ENCODE measurements around the gene ZKSCAN3. TPM values are rescaled to one million over a fixed set of nuclear protein-coding genes. Genes with fewer than 3 reads are reported as not detected.

Gene ZKSCAN3
- total RNA-seq, 2 experiments from 2014 or later, result 3.2 to 6.7 TPM

DNA sequence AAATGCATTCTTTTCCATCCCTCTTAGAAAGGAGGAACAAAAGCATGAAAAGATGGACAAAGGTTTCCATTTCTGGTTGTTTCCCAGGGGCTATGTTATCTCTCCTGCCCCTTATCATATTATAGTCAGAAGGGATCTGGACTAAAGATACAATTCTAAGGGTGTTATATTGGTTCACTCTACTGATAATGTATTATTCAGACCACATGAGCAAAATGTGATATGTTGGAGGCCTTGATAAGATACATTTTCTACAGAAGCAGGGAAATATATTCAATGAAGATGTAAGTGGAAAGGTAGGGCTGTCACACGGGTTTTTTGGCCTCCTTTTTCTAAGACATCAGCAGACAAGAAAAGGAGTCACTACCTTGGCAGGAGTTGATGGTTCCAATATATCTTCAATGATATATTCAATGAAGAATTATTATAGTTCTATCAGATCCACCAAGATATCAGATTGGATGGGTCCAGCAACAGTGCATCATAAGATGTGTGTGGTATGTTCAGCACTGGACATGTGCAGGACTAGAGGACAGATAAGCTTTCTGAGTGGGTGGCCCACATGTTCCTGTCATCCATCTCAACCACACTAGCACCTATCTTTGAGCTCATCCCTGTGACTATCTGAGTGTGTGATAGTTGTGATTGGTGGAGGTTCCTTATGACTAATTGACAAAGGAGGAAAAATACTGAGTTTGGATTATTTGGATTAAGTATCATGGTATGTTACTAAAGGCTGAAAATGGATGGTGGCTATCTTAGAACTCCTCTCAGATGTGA, 5.7 kb upstream of the ZKSCAN3 start:
- TF ChIP-seq, protein P1, sequence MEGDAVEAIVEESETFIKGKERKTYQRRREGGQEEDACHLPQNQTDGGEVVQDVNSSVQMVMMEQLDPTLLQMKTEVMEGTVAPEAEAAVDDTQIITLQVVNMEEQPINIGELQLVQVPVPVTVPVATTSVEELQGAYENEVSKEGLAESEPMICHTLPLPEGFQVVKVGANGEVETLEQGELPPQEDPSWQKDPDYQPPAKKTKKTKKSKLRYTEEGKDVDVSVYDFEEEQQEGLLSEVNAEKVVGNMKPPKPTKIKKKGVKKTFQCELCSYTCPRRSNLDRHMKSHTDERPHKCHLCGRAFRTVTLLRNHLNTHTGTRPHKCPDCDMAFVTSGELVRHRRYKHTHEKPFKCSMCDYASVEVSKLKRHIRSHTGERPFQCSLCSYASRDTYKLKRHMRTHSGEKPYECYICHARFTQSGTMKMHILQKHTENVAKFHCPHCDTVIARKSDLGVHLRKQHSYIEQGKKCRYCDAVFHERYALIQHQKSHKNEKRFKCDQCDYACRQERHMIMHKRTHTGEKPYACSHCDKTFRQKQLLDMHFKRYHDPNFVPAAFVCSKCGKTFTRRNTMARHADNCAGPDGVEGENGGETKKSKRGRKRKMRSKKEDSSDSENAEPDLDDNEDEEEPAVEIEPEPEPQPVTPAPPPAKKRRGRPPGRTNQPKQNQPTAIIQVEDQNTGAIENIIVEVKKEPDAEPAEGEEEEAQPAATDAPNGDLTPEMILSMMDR (conservative IDR thresholded peaks at IDR 0.05; ENCODE audit: low read length), result no peak
- no peak for TF ChIP-seq EZH2phosphoT487 (IDR thresholded peaks at IDR 0.05; ENCODE audit: borderline replicate concordance, low read depth, low read length)
- H3K36me3 ChIP-seq (ENCODE audit: insufficient read depth, low read length), result no peaks in the 10 kb centered on the region
- POLR2A ChIA-PET, result no interaction called here

DNA sequence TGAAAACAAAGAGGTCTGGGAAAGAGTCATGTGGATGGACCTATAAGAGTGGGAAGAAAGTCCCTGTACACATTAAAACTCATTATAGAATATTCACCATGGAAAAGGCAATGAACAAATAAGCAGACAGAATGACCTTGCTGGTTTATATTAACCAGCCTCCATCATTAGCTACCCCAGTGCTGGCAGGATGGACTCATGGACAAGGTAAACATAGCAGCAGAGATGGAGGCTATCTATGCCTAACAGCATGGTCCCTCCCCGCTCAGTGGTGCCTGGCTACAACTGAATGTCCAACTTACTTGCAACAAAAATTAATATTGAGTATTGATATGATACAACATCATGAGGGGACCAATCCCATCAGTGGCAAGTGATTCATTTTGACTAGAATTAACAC, 4.5 kb upstream of the ZKSCAN3 start:
- ChIA-PET POLR2A (no interaction called here), CTCF (ENCODE audit: unreplicated experiment) (no interaction called here)
- no TSS peak for BruUV-seq (replicated peaks)
- TF ChIP-seq, protein P1 (conservative IDR thresholded peaks at IDR 0.05; ENCODE audit: low read length), result no peak
- no peak for TF ChIP-seq EZH2phosphoT487 (IDR thresholded peaks at IDR 0.05; ENCODE audit: borderline replicate concordance, low read depth, low read length)
- Histone ChIP-seq H3K4me2 (ENCODE audit: low read length) (no peak overlapping the region), H3K9me2 (ENCODE audit: insufficient read depth, low read length) (no peaks in the 10 kb centered on the region; the same call in 1 of the 2 replicates), H3K36me3 (ENCODE audit: insufficient read depth, low read length) (no peaks in the 10 kb centered on the region), H3K9me3 (ENCODE audit: low read length) (peaks cover 9% of the 10 kb centered on the region), H3K27ac (ENCODE audit: low read depth, low read length, poor library complexity, severe bottlenecking) (no peak overlapping the region), H2AFZ (ENCODE audit: low read length) (no peak overlapping the region), H4K20me1 (ENCODE audit: insufficient read depth, low read length) (no peaks in the 10 kb centered on the region), H3K4me1 (ENCODE audit: insufficient read depth, low read length, poor library complexity, severe bottlenecking) (no peaks in the 10 kb centered on the region), H3K4me3 (ENCODE audit: low read depth, low read length, poor library complexity, severe bottlenecking) (no peak overlapping the region), H3K79me2 (ENCODE audit: insufficient read depth, low read depth, low read length) (peaks cover under 1% of the 10 kb centered on the region; the same call in 1 of the 2 replicates)
- DNase-seq (ENCODE audit: low spot score), result no peak
- intact Hi-C loops (cut with micrococcal nuclease; ENCODE audit: unreplicated experiment), result no loop called here

More for the DNA sequence above, 5.7 kb upstream of the ZKSCAN3 start:
- Histone ChIP-seq H3K27ac (ENCODE audit: low read depth, low read length, poor library complexity, severe bottlenecking) (no peak overlapping the region), H3K4me3 (ENCODE audit: low read depth, low read length, poor library complexity, severe bottlenecking) (no peak overlapping the region), H3K4me1 (ENCODE audit: insufficient read depth, low read length, poor library complexity, severe bottlenecking) (no peaks in the 10 kb centered on the region), H3K79me2 (ENCODE audit: insufficient read depth, low read depth, low read length) (no peaks in the 10 kb centered on the region), H3K4me2 (ENCODE audit: low read length) (no peak overlapping the region), H3K9me3 (ENCODE audit: low read length) (peaks cover 16% of the 10 kb centered on the region), H2AFZ (ENCODE audit: low read length) (no peak overlapping the region), H4K20me1 (ENCODE audit: insufficient read depth, low read length) (no peaks in the 10 kb centered on the region), H3K9me2 (ENCODE audit: insufficient read depth, low read length) (no peaks in the 10 kb centered on the region; the same call in 1 of the 2 replicates)
- intact Hi-C loops (cut with micrococcal nuclease; ENCODE audit: unreplicated experiment), result no loop called here
- CTCF ChIA-PET (ENCODE audit: unreplicated experiment), result no interaction called here
- no peak for DNase-seq (ENCODE audit: low spot score)
- BruUV-seq (replicated peaks), result no TSS peak

DNA sequence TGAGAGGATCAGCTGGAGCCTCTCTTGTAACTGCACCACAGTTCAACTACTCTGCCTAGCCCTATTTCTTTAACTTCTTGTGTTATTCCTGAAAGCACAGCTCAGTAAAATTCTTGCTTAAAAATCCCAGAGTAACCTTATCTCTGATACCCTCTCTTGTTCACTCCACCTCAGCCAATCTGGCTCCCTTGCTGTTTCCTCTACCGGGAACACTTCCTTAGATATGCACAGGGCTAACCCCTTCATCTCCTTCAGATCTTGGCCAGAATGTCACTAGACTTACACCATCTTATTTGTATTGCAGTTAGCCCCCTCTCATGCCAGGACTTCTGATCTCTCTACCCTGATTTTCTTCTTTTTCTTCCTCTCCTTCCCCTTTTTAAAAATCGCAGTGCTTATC, 2.6 kb upstream of the ZKSCAN3 start:
- ChIA-PET POLR2A (interaction anchor here (1.0 to 1.7 kb wide), 3 partner anchors 11 to 23 kb away, joined by 3 to 9 read pairs (median 3); partner anchors contain the start of gene ZSCAN31), CTCF (ENCODE audit: unreplicated experiment) (no interaction called here)
- no peak overlapping the region for H3K27ac ChIP-seq (ENCODE audit: low read depth, low read length, poor library complexity, severe bottlenecking)

More for the DNA sequence above, 2.6 kb upstream of the ZKSCAN3 start:
- Histone ChIP-seq H3K9me3 (ENCODE audit: low read length) (no peaks in the 10 kb centered on the region), H3K4me1 (ENCODE audit: insufficient read depth, low read length, poor library complexity, severe bottlenecking) (peaks cover 8% of the 10 kb centered on the region), H3K79me2 (ENCODE audit: insufficient read depth, low read depth, low read length) (peaks cover 10% of the 10 kb centered on the region; the same call in 1 of the 2 replicates), H3K4me2 (ENCODE audit: low read length) (no peak overlapping the region), H3K4me3 (ENCODE audit: low read depth, low read length, poor library complexity, severe bottlenecking) (no peak overlapping the region), H2AFZ (ENCODE audit: low read length) (no peak overlapping the region), H3K9me2 (ENCODE audit: insufficient read depth, low read length) (no peaks in the 10 kb centered on the region; the same call in 1 of the 2 replicates), H3K36me3 (ENCODE audit: insufficient read depth, low read length) (no peaks in the 10 kb centered on the region), H4K20me1 (ENCODE audit: insufficient read depth, low read length) (no peaks in the 10 kb centered on the region)
- no peak for TF ChIP-seq EZH2phosphoT487 (IDR thresholded peaks at IDR 0.05; ENCODE audit: borderline replicate concordance, low read depth, low read length)
- TF ChIP-seq, protein P1 (conservative IDR thresholded peaks at IDR 0.05; ENCODE audit: low read length), result no peak
- BruUV-seq (replicated peaks), result no TSS peak
- DNase-seq (ENCODE audit: low spot score), result no peak
- intact Hi-C loops (cut with micrococcal nuclease; ENCODE audit: unreplicated experiment), result no loop called here
